GM18873 (cell line): ENCODE data around the gene FAM81A.

Experiments
- ATAC-seq: cut with Tn5 transposase; IDR thresholded peaks from one replicate; pipeline ENCODE4 v1.9.1; 2021; ENCODE audit warnings: mild to moderate bottlenecking, moderate library complexity, moderate number of reproducible peaks; ENCODE audit not compliant: unreplicated experiment, low FRiP score

Gene FAM81A

GRCh38 chr15:59567324-59567723, 129.3 kb downstream of the FAM81A start:
- no peak for ATAC-seq

- ATAC-seq = no peak
Measured at GRCh38 chr15:59569477-59569876, 131.5 kb downstream of the FAM81A start.

GRCh38 chr15:59570315-59570714, 132.3 kb downstream of the FAM81A start:
- ATAC-seq = no peak

GRCh38 chr15:59571606-59572005, 133.6 kb downstream of the FAM81A start:
- ATAC-seq = no peak
